Measurements from ENCODE around the gene TOM1L2. TPM values are rescaled to one million over a fixed set of nuclear protein-coding genes. Genes with fewer than 3 reads are reported as not detected.

TOM1L2 gene
- polyA plus RNA-seq, 4 donors = 33.3 to 46.1 (median 36.1) TPM

DNA sequence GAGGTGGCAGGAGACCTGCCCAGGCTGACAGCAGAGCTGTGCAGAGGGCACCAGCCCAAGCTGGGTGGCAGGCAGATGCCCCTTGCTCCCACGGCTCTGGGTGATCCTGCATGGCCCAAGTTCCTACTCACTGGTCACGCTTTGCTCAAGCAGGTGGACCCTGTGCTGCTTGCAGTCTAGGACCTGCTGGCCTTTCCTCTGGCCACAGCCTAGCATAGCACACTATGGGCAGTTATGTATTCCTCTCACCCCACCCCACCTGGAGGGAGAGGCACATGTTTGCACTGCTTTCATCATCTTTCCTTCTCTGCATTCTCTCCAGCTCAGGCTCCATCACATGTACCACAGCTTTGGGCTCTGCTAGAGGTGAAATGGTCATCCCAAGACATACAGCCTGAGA lies 115.8 kb downstream of the TOM1L2 start:
- no peak for DNase-seq (ENCODE audit: low read depth in 4 of 4, low spot score in 3 of 4)

- DNase-seq (ENCODE audit: low read depth in 4 of 4, low spot score in 3 of 4) = no peak
Measured at GRCh38 chr17:17855976-17856375, 116.2 kb downstream of the TOM1L2 start.

DNA sequence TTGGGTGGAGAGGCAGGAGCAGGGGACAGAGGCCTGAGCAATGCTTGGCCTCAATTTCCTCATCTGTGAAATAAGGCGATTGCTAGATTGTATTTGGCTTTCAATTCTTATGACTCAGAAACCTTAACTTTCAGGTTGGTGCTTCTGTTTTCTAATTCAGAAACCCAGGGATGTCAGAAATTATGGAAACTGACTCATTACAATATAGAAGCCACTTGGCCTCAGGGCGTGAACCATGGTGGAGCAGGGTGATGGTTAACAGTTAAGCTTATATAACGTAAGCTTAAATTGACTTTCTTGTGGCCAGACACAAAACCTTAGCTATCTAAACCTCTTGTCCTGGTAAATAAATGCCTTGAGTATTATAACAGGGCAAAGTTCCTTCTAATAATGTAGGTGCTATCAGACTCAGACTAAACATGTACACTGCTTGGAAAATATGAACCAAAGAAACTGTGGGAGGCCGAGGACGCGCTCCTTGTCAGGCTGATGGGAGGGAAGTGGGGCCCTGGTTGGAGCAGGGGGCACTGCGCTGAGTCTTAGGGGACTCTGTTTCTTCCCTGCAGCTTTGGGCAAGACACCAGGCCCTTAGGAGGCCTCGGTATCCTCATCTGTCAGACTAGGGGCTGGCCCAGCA lies 118.3 kb downstream of the TOM1L2 start:
- DNase-seq (ENCODE audit: low read depth in 4 of 4, low spot score in 3 of 4) = no peak

DNA sequence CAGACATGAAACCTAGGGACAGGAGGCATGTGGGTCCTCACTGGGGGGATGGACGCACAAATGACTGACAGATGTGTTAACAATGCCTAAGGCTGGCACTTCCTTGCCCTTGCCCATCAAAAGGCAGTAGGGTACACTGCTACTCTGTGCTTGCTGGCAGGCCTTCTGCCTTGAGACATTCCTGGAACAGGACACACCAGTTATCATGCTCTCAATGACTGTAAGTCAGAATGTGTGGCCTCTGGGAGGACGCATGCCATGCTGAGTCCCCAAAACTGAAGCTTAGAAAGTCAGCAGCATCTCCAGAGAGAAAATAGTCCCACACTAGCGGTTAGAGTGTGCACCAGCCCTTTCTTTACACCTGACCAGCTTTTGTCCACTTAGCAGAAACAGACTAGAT lies 119.3 kb downstream of the TOM1L2 start:
- DNase-seq (ENCODE audit: low read depth in 4 of 4, low spot score in 3 of 4) = no peak

GRCh38 chr17:17851103-17852002 lies 120.8 kb downstream of the TOM1L2 start:
- no peak for DNase-seq (ENCODE audit: low read depth in 4 of 4, low spot score in 3 of 4)

DNA sequence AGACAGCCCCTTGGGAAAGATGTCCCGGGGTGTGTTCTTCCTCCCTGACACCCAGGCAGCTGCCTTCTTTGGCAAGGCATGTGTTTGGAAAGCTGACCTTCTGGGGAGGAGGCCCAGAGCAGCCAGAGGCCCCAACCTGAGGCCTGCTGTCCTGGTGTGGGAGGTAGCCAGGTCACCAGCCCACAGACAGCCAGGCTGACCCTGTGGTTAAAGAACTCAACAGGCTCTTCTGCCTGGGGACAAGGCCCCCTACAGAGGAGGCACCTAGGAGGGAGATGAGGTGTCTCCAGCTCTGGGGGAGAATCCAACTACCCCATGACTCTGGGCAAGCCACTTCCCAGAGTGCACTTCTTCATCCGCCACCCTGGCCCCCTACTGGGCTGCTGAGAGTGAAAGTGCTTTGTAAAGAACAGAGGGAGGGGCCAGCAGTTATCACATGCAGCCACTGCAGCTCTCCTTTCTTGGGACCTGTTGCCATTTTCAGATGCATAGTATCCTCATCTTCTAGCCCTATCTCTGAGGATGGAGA lies 122.3 kb downstream of the TOM1L2 start:
- DNase-seq (ENCODE audit: low read depth in 4 of 4, low spot score in 3 of 4) = no peak

- no peak for DNase-seq (ENCODE audit: low read depth in 4 of 4, low spot score in 3 of 4)
Measured at GRCh38 chr17:17849147-17849820, 122.9 kb downstream of the TOM1L2 start.

- no peak for DNase-seq (ENCODE audit: low read depth in 4 of 4, low spot score in 3 of 4)
Measured at GRCh38 chr17:17848311-17849082, 123.7 kb downstream of the TOM1L2 start.

DNA sequence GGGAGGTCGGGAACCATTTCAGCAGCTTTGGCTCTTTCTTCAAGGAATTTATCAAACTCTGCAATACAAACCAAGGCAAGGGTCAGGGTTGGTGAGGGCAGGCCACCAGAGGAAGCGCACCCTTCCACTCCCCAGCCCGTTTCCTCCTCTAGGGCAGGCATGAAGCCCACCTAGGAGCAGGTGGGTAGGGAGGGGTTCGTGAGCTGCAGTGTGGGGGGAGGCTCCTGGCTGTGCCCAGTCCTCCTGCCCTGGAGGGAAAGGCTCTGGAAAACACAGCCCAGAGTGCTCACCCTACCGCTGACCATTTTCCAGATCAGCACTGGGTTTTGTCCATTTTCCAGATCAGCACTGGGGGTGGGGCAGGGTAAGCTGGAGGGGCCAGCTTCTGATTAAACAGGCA lies 124.5 kb downstream of the TOM1L2 start:
- DNase-seq (ENCODE audit: low read depth in 4 of 4, low spot score in 3 of 4) = no peak

DNA sequence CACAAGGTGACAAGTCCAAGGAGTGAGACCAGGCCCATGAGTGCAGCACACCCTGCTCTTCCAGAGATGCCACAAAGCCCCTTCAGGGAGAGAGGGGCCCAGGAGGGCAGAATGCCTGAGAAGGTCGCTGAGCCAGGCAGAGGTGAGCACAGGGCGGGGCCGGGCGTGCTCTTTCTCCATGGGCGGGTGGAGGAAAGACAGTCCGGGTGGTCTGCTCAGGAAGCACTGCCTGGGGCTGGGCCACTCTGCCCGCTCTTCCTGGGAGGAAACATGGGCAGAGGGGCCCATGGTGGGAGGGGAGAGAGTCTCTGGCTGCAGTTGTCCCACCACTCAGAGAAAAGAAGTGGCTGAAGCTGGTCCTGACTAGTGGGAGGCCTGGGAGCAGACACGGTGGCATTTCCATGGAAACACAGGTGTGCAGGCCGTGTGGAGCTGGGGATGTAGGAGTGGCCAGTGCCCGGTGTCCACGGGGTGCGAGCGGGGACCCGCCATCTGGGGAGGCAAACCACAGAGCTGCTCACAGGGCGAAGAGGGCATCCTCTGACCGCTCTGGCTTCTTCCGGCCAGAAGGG lies 125.0 kb downstream of the TOM1L2 start:
- DNase-seq (ENCODE audit: low read depth in 4 of 4, low spot score in 3 of 4) = no peak

- DNase-seq (ENCODE audit: low read depth in 4 of 4, low spot score in 3 of 4) = no peak
Measured at GRCh38 chr17:17846645-17847044, 125.6 kb downstream of the TOM1L2 start.

- DNase-seq (ENCODE audit: low read depth in 4 of 4, low spot score in 3 of 4) = no peak
Measured at GRCh38 chr17:17846003-17846402, 126.2 kb downstream of the TOM1L2 start.

DNA sequence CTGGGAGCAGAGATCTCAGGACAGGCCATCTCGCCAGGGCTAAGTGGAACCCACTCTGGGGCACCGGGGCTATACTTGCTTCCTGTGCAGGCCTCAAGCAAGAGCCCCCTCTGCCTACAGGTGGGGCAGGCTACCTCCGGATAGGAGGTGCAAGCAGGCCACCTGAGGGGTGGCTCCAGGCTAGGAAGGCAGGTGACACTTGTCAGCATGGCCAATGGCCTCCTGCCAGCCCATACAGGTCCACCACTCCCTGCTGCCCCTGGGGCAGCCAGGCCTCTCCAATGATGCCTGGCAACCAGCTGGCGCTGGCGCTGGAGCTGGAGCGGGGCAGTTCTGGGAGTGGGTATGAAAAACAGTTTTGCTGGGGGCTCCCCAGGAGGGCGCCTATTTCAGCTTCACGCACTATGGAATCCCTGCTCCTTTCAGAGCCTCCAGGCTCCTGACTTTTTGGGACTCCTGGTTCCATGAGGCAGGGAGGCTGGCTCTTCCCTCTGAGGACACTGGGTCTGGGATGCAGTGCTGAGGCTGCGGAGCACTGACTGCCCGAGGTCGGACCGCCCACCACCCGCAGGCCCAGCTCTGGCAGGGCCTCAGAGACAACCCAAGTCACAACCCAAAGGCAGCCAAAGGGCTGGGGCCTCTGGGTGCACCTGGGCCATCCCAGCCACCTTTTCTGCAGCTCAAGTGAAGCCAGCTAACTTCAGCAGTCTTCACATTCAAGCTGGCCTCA lies 127.0 kb downstream of the TOM1L2 start:
- no peak for DNase-seq (ENCODE audit: low read depth in 4 of 4, low spot score in 3 of 4)

GRCh38 chr17:17844500-17844899 lies 127.7 kb downstream of the TOM1L2 start:
- no peak for DNase-seq (ENCODE audit: low read depth in 4 of 4, low spot score in 3 of 4)

DNA sequence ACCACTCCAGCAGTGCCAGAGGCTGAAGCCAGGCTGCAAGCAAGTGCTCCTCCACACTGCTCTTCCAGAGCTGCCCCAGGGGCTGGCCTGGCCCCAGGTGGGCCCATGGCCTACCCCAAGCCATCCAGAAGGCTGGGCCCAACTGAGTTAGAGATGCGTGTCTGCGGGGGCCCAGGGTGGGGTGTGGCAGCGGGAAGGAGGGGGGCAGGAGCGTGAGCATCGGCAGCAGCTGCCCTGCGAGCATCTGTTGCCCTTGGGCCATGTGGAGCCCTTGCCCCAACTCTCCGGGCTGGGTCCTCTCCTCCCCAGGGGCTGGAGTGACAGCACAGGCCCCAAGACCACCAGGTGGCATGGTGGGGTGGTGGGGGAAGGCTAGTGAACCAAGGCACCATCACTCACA lies 128.1 kb downstream of the TOM1L2 start:
- DNase-seq (ENCODE audit: low read depth in 4 of 4, low spot score in 3 of 4) = no peak

DNA sequence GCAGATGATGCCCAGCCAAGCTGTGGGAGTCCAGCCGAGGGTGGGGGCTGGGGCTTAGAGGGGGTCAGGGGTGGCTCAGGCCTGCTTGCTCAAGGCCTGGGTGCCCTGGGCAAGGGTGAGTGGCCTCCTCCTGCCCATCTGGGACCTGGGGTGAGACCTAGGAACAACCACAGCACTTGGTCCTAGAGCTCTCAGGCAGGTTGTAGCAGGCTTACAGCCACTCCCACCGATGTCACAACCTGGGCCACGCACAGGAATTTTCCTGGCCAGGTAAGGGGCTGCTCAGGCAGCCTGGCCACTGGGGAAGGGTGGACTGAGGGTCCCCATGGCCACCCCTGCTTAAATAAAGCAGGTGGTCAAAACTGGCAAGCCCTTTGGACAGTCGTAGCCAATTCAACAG lies 129.1 kb downstream of the TOM1L2 start:
- no peak for DNase-seq (ENCODE audit: low read depth in 4 of 4, low spot score in 3 of 4)

- no peak for DNase-seq (ENCODE audit: low read depth in 4 of 4, low spot score in 3 of 4)
Measured at GRCh38 chr17:17842111-17842876, 129.9 kb downstream of the TOM1L2 start.

DNA sequence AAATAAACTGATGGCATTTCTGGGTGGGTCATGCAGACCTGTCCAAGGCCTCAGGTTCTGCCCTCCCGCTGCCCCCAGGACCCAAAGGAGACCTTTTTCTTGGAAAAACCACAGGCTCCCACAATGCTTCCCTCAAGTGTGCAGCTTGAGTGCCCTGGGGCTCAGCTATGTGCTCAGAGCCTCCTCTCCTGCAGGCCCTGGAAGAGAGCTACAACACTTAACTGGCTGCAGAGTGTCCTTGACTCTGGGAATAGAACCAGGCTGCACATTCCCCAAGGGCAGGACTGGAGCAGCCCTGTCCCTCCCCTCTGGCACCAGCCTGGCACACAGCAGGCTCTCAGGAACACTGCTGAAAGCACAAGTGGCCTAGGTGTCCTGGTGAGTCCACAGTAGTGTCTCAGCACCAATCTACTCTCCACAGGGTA lies 130.6 kb downstream of the TOM1L2 start:
- DNase-seq (ENCODE audit: low read depth in 4 of 4, low spot score in 3 of 4) = no peak
